Activated B cell treated with CpG ODN at 0.5 μM for 24 hours (primary cell): ENCODE results near the gene IRF2BP2. TPM values are rescaled to one million over a fixed set of nuclear protein-coding genes. Genes with fewer than 3 reads are reported as not detected.

ENCODE experiments used
- ATAC-seq: fragments of 200-7000 bp; cut with Tn5 transposase; one replicate; pipeline ENCODE4 v1.10.0; 2021; ENCODE audit warnings: low read depth, mild to moderate bottlenecking, moderate library complexity
- CTCF ChIA-PET: fragments of 350-600 bp; sonication (Branson Sonifier 250); formaldehyde crosslinking; loops from one replicate; lab custom pipeline; 2021; ENCODE audit warnings: antibody characterized with exemption; lab: Charles Lee
- POLR2A ChIA-PET: fragments of 350-600 bp; sonication (Branson Sonifier 250); formaldehyde crosslinking; loops from one replicate; lab custom pipeline; 2021; ENCODE audit warnings: antibody characterized with exemption; lab: Charles Lee
- DNase-seq: peaks from one replicate; pipeline ENCODE4 v3.0.0; 2022
- H3K27ac Mint-ChIP-seq: one replicate; pipeline ENCODE4 v1.8.0; 2020; ENCODE audit warnings: mixed read lengths
- H3K27me3 Mint-ChIP-seq: one replicate; pipeline ENCODE4 v1.8.0; 2021; ENCODE audit warnings: mixed read lengths
- H3K36me3 Mint-ChIP-seq: one replicate; pipeline ENCODE4 v1.8.0; 2021; ENCODE audit warnings: low read depth, mixed read lengths
- H3K4me1 Mint-ChIP-seq: one replicate; pipeline ENCODE4 v1.8.0; 2021; ENCODE audit warnings: mixed read lengths
- H3K4me3 Mint-ChIP-seq: one replicate; pipeline ENCODE4 v1.8.0; 2020; ENCODE audit warnings: mild to moderate bottlenecking, mixed read lengths
- H3K9me3 Mint-ChIP-seq: one replicate; pipeline ENCODE4 v1.8.0; 2020; ENCODE audit warnings: mixed read lengths
- CTCF ChIP-seq: fragments of 200-600 bp; IDR thresholded peaks from one replicate; pipeline ENCODE4 v1.8.0; 2022; ENCODE audit warnings: antibody characterized with exemption, mild to moderate bottlenecking
- intact Hi-C: fragments of 100-400 bp; cut with micrococcal nuclease; formaldehyde crosslinking; loops from one replicate; pipeline ENCODE4 v1.15.1; 2024
- total RNA-seq: library from RNA; stranded (reverse); gene quantifications from 2 replicates; pipeline ENCODE4 v1.2.3, GENCODE V29; 2022

Gene IRF2BP2
- total RNA-seq, 1 donor from 2014 or later, result 121 TPM

DNA sequence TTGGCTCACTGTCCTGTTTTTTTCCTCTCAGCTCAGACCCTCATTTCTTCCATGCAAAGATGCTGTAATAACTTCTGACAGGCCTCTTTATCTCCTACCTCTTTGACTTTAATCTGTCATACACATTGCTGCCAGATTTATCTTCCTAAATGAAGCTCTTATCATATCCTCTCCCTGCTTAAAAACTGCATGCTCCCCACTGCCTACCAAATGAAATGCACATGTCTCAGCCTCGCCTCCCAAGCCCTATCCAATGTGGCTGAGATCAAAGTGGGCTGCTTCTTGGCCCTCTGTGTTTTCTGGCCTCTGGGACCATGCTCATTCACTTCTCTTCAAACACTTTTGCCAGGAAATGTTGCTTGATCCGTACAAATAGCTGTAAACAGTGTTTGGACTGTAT is 38.3 kb downstream of the IRF2BP2 start:
- POLR2A ChIA-PET, result no interaction called here
- Mint-ChIP-seq H3K4me1 (no peaks in the 10 kb centered on the region), H3K4me3 (no peak overlapping the region), H3K27me3 (no peaks in the 10 kb centered on the region), H3K36me3 (no peaks in the 10 kb centered on the region), H3K9me3 (peaks cover 2% of the 10 kb centered on the region), H3K27ac (no peak overlapping the region)
- ATAC-seq (no peak), DNase-seq (no peak)
- intact Hi-C loops, result no loop called here
- TF ChIP-seq CTCF, result no peak
- CTCF ChIA-PET, result no interaction called here

DNA sequence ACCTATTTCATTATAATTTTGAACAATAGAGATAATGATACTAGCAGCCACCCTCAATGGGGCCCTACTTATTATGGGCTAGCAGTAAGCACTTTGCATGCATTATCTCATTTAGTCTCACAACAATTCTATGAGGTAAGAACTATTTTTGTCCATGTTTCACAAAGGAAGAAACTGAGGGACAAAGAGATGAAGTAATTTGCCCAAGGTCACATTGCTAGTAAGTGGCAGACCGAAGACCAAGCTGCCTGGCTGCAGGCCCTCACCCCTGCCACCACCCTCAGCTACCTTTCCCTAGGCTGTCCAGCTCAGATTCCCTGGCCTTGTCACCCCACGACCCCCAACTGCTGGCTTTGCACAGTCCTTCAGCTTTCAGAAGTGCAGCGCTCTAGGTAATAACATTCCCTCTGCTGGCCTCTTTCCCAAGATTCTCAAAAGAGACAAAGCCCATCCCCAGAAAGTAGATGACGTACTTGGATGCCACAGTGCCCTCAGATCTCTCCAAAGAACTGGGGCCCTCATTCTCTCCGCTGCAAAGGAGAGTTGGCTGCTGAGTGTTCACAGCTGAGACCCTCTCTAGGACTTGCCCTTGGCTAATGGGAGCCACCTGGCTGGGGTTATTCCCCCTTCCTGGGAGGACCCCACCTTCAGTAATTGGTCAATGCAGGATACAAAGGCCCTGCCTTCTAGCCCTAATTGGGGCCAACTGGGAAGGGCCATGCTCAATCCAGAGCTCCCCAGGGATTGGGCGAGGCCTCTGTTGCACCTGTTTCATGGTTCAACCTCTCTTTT is 39.5 kb downstream of the IRF2BP2 start:
- Mint-ChIP-seq H3K4me1 (no peaks in the 10 kb centered on the region), H3K36me3 (no peaks in the 10 kb centered on the region), H3K4me3 (no peak overlapping the region), H3K9me3 (peaks cover 2% of the 10 kb centered on the region), H3K27ac (no peak overlapping the region), H3K27me3 (no peaks in the 10 kb centered on the region)
- no peak for ATAC-seq
- POLR2A ChIA-PET, result no interaction called here
- CTCF ChIA-PET, result no interaction called here
- TF ChIP-seq CTCF, result no peak
- no peak for DNase-seq
- intact Hi-C loops, result no loop called here

GRCh38 chr1:234568345-234568744 is 41.6 kb downstream of the IRF2BP2 start:
- peaks cover 2% of the 10 kb centered on the region for H3K9me3 Mint-ChIP-seq
- H3K4me3 Mint-ChIP-seq, result no peak overlapping the region
- H3K36me3 Mint-ChIP-seq, result no peaks in the 10 kb centered on the region
- H3K4me1 Mint-ChIP-seq, result no peaks in the 10 kb centered on the region
- no peak for TF ChIP-seq CTCF
- intact Hi-C loops, result no loop called here
- ATAC-seq (no peak), DNase-seq (no peak)
- H3K27me3 Mint-ChIP-seq, result no peaks in the 10 kb centered on the region
- ChIA-PET POLR2A (interaction anchor here (0.6 kb wide), 1 partner anchor 163 kb away, joined by 8 read pairs; no protein-coding TSS in a partner anchor), CTCF (interaction anchor here (1.3 kb wide), 1 partner anchor 515 kb away, joined by 3 read pairs; no protein-coding TSS in a partner anchor)
- no peak overlapping the region for H3K27ac Mint-ChIP-seq

- ChIA-PET CTCF (no interaction called here), POLR2A (no interaction called here)
- H3K27ac Mint-ChIP-seq, result no peak overlapping the region
- no peaks in the 10 kb centered on the region for H3K4me1 Mint-ChIP-seq
- peaks cover 2% of the 10 kb centered on the region for H3K9me3 Mint-ChIP-seq
- no peak overlapping the region for H3K4me3 Mint-ChIP-seq
- no peak for DNase-seq
- no peaks in the 10 kb centered on the region for H3K36me3 Mint-ChIP-seq
- no peaks in the 10 kb centered on the region for H3K27me3 Mint-ChIP-seq
- no peak for TF ChIP-seq CTCF
- intact Hi-C loops, result no loop called here
- no peak for ATAC-seq
These were observed 44.8 kb downstream of the IRF2BP2 start for GRCh38 chr1:234565132-234565531.

- DNase-seq, result no peak
- TF ChIP-seq CTCF, result no peak
- CTCF ChIA-PET, result no interaction called here
These were observed 45.6 kb downstream of the IRF2BP2 start for GRCh38 chr1:234564035-234565029.

More at GRCh38 chr1:234564035-234565029, 45.6 kb downstream of the IRF2BP2 start:
- Mint-ChIP-seq H3K4me1 (no peaks in the 10 kb centered on the region), H3K9me3 (peaks cover 2% of the 10 kb centered on the region), H3K4me3 (no peak overlapping the region), H3K27ac (no peak overlapping the region), H3K27me3 (no peaks in the 10 kb centered on the region), H3K36me3 (no peaks in the 10 kb centered on the region)
- POLR2A ChIA-PET, result no interaction called here
- no peak for ATAC-seq
- intact Hi-C loops, result no loop called here
